Lower lobe of right lung (tissue), 2 donors: ENCODE results near the gene CALM3. TPM values are rescaled to one million over a fixed set of nuclear protein-coding genes. Genes with fewer than 3 reads are reported as not detected.
A peak's percentile ranks its signal among the peaks of the same experiment; 100 is the strongest.
"Not testable (repeated sequence)": the region's sequence is repeated elsewhere in the genome, so short reads cannot be mapped to it uniquely, and the experiment has no call there.

ENCODE experiments used
- ATAC-seq, 2 donors: fragments of 200-7000 bp; cut with Tn5 transposase; one replicate each; pipeline ENCODE4 v1.9.1; 2020 to 2022; ENCODE audit warnings: mild to moderate bottlenecking in 2 of 2, moderate library complexity in 2 of 2
- DNase-seq: peaks from one replicate; pipeline ENCODE4 v3.0.0-alpha.2; 2020
- H3K27ac ChIP-seq: fragments of 200-600 bp; one replicate; pipeline ENCODE4 v1.8.0; 2022
- H3K27me3 ChIP-seq: fragments of 200-600 bp; one replicate; pipeline ENCODE4 v1.8.0; 2022; ENCODE audit warnings: low read depth
- H3K36me3 ChIP-seq: fragments of 200-600 bp; one replicate; pipeline ENCODE4 v1.8.0; 2022; ENCODE audit warnings: mild to moderate bottlenecking
- H3K4me1 ChIP-seq: fragments of 200-600 bp; one replicate; pipeline ENCODE4 v1.8.0; 2022
- H3K4me3 ChIP-seq: fragments of 200-600 bp; one replicate; pipeline ENCODE4 v1.8.0; 2022; ENCODE audit warnings: mild to moderate bottlenecking
- H3K9me3 ChIP-seq: fragments of 200-600 bp; one replicate; pipeline ENCODE4 v1.8.0; 2022
- intact Hi-C: fragments of 100-400 bp; cut with DNase I; formaldehyde crosslinking; loops from one replicate; pipeline ENCODE4 v1.11.0; 2022
- long read RNA-seq: library from polyadenylated mRNA; unstranded; transcript quantifications from one replicate; pipeline ENCODE4 v2.0.0, GENCODE V29; 2021
- total RNA-seq: library from RNA; stranded (reverse); fragmentation: NEBNext Ultra II Directional; extraction: Animal tissue kit (Norgen Biotek cat#: 25700); gene quantifications from one replicate; pipeline ENCODE4 v1.2.1, GENCODE V29; 2021
- TF ChIP-seq, protein P1 (sequence below): fragments of 200-600 bp; IDR thresholded peaks from one replicate; pipeline ENCODE4 v1.8.0; 2022; ENCODE audit warnings: antibody characterized with exemption, mild to moderate bottlenecking
- donor health status: DM: no; HTN: yes; CAD: no; lungs with severe emphysema.

The CALM3 gene
- 155 TPM for total RNA-seq
- long read RNA-seq, transcript CALM3-201 (6 exons, 2,289 nt): major isoform, 225 of 280 reads
- long read RNA-seq, partial matches to known transcripts: 11 of 280 reads
- long read RNA-seq, other reads (novel, unspliced or antisense): 39 of 280 reads

DNA sequence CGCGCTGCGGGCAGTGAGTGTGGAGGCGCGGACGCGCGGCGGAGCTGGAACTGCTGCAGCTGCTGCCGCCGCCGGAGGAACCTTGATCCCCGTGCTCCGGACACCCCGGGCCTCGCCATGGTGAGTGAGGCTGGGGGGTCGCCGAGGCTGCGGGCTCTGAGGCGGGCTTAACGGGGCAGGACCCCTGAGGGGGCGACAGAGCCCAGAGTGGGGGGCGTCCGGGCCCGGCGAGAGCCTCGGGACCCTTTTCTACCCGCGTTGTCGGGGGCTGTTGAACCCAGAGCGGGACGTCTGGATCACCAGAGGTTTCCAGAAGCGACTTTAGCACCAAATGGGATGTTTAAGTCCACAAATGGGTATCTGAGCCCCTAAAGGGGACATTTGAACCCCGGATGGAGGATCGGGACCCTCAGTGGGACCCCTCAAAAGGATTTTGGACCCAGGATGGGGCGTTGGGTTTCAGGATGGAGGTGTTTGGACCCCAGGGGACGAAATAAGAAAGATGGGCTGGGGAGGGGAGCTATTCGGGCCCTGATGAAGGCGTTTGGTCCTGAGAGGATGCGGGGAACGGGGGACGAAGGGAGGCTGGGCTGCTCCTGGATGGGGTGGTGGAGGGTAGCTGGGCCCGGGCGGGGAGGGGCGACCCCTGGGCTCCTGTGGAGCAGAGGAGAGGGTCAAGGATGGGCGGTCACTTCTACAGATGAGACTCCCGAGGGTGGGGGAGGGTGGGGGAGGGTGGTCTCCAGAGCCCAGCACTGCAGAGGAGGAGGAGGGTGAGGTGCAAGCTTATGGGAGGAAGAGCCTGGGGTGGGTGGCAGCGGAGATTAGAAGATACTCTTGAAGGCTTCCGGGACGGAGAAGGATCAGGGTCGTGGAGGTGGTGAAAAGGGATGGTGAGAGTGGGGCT, at the start of gene CALM3:
CALM3 (plus strand) TSS at position 13 of the 907 bp plus-strand sequence; CDS start at position 118, 105 bp downstream.
- TF ChIP-seq, protein P1, sequence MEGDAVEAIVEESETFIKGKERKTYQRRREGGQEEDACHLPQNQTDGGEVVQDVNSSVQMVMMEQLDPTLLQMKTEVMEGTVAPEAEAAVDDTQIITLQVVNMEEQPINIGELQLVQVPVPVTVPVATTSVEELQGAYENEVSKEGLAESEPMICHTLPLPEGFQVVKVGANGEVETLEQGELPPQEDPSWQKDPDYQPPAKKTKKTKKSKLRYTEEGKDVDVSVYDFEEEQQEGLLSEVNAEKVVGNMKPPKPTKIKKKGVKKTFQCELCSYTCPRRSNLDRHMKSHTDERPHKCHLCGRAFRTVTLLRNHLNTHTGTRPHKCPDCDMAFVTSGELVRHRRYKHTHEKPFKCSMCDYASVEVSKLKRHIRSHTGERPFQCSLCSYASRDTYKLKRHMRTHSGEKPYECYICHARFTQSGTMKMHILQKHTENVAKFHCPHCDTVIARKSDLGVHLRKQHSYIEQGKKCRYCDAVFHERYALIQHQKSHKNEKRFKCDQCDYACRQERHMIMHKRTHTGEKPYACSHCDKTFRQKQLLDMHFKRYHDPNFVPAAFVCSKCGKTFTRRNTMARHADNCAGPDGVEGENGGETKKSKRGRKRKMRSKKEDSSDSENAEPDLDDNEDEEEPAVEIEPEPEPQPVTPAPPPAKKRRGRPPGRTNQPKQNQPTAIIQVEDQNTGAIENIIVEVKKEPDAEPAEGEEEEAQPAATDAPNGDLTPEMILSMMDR: no peak
- peak within 1 kb of the TSS; percentile 99 for H3K27ac ChIP-seq
- intact Hi-C loops: loop anchor here (10.0 kb wide), 1 partner anchor 63 kb away; the partner anchor contains the start of gene DACT3
- no peaks in the 10 kb centered on the region for H3K9me3 ChIP-seq
- no peak for ATAC-seq
- peaks cover 13% of the 10 kb centered on the region for H3K36me3 ChIP-seq
- no peaks in the 10 kb centered on the region for H3K27me3 ChIP-seq
- DNase-seq: no peak
- H3K4me3 ChIP-seq: peak within 1 kb of the TSS; percentile 100
- peaks cover 29% of the 10 kb centered on the region for H3K4me1 ChIP-seq

DNA sequence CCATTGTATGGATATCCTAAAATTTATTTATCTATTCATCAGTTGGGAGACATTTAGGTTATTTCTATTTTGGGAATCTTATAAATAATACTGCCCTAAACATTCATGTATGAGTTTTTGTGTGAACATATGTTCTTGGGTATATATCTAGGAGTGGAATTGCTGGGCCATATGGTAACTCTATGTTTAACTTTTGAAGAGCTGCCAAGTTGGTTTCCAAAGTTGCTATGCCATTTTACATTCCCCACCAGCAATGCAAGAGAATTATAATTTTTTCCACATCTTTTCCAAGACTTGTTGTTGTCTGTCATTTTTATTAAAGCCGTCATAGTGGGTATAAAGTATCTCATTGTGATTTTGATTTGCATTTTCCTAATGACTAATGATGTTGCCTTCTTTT, 48.2 kb upstream of the CALM3 start:
- Histone ChIP-seq H3K9me3 (peaks cover 10% of the 10 kb centered on the region), H3K4me3 (no peak overlapping the region), H3K4me1 (no peaks in the 10 kb centered on the region), H3K36me3 (no peaks in the 10 kb centered on the region), H3K27ac (no peak overlapping the region), H3K27me3 (no peaks in the 10 kb centered on the region)
- intact Hi-C loops: no loop called here
- TF ChIP-seq, protein P1: no peak
- DNase-seq: no peak
- no peak for ATAC-seq

DNA sequence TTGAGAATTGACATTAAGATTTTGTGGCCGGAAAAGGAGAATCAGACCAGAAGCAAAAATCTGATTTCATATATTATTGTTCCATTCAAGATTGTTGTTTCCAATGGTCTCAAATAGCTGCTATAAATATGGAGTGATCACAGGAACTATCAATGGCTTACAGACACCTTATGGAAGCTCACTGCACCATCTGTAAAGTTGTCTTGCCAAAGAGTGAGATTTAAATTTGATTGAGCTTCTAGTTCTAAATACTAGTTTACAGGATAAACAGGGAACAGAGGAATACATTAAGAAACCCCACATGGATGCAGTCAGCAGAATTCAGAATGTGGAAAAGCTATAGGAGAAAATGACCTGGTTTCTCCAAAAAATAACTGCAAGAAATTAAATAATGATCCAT, 47.0 kb upstream of the CALM3 start:
- intact Hi-C loops: no loop called here

DNA sequence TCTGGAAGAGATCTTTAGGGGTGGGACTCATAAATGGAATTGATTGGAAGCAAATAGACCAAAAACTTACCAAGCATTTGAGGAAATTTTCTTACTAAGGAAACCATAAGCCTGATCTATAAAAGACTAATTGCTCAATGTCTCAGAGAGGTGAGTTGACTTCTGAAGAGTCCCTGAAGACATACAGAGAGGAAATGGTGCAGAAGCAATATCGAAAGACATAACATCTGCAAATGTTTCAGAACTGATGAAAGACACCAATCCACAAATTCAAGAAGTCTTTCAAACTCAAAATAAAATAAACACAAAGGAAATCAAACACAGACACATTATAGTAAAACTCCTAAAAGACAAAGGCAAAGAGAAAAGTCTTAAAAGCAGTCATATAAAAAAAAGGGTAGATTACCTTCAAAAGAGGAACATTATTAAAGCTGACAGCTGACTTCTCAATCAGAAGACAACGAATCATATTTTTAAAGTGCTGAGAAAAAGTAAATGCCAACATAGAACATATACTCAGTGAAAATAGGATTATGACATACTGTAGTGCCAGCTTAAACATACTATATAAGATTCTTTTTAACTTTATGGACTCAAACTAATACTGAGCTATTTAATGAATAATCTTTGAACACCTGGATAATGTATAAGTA, 45.4 kb upstream of the CALM3 start:
- DNase-seq (no peak), ATAC-seq (no peak)
- H3K27me3 ChIP-seq: no peaks in the 10 kb centered on the region
- H3K27ac ChIP-seq: no peak overlapping the region
- no peaks in the 10 kb centered on the region for H3K36me3 ChIP-seq
- intact Hi-C loops: no loop called here
- peaks cover 2% of the 10 kb centered on the region for H3K9me3 ChIP-seq
- TF ChIP-seq, protein P1: no peak
- H3K4me1 ChIP-seq: no peaks in the 10 kb centered on the region
- no peak overlapping the region for H3K4me3 ChIP-seq

More for the DNA sequence above, 47.0 kb upstream of the CALM3 start:
- TF ChIP-seq, protein P1: no peak
- Histone ChIP-seq H3K4me3 (no peak overlapping the region), H3K9me3 (peaks cover 10% of the 10 kb centered on the region), H3K27ac (no peak overlapping the region), H3K36me3 (no peaks in the 10 kb centered on the region), H3K4me1 (no peaks in the 10 kb centered on the region), H3K27me3 (no peaks in the 10 kb centered on the region)
- ATAC-seq (no peak), DNase-seq (no peak)

DNA sequence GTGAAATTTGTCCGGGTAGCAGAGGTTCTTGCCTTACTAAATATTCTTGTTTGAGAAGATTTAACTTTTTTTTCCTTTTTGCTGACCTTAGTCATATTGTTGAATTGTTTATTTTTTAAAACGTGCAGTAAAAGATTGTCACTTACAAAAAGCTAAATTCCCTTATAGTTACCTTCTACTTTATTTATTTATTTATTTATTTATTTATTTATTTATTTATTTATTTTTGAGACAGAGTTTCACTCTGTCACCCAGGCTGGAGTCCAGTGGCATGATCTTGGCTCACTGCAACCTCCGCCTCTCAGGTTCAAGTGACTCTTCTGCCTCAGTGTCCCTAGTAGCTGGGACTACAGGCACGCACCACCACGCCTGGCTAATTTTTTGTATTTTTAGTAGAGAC, 44.7 kb upstream of the CALM3 start:
- H3K4me3 ChIP-seq, H3K27ac ChIP-seq, H3K36me3 ChIP-seq, ATAC-seq, intact Hi-C loops, H3K4me1 ChIP-seq, DNase-seq, H3K27me3 ChIP-seq, H3K9me3 ChIP-seq: not testable (repeated sequence)
